K562 (cell line): ENCODE data around the gene ALG6. TPM values are rescaled to one million over a fixed set of nuclear protein-coding genes. Genes with fewer than 3 reads are reported as not detected.

Experiments
- ATAC-seq: fragments of 200-7000 bp; cut with Tn5 transposase; 3 replicates; pipeline ENCODE4 v1.9.1; 2020; ENCODE audit warnings: moderate library complexity
- BruUV-seq: library from RNA; stranded (reverse); fragments of 400-500 nt; replicated peaks from 2 replicates; lab custom pipeline; 2021; lab: Mats Ljungman, UMichigan
- CTCF ChIA-PET: fragments of 300-600 bp; formaldehyde crosslinking; extraction: SDS; loops from one replicate; lab custom pipeline; 2021; ENCODE audit warnings: low intra/inter-chr PET ratio; lab: Yijun Ruan, JAX
- POLR2A ChIA-PET: fragments of 300-600, 350-650 bp; sonication (Branson Sonifier 250); formaldehyde crosslinking; extraction: SDS; loops from one replicate; lab custom pipeline; 2021; ENCODE audit warnings: antibody characterized with exemption, inconsistent platforms; lab: Yijun Ruan, JAX
- DNase-seq, 4 experiments: peaks; one replicate each; pipeline versions ENCODE4 v3.0.0 to v3.0.0-alpha.2; 2011 to 2018; ENCODE audit warnings: low spot score in 3 of 4, mixed read lengths in 3 of 4; ENCODE audit errors: extremely low read depth in 1 of 4
- FAIRE-seq: peaks from 2 replicates; lab custom pipeline; 2011; peaks lifted over from hg19 to GRCh38; lab: Jason Lieb, UNC
- H2AFZ ChIP-seq: 2 replicates; pipeline ENCODE4 v1.6.0; 2011; ENCODE audit warnings: low read depth, low read length, control low read depth, inconsistent platforms
- H3K27ac ChIP-seq: fragments of 200-600 bp; 3 replicates; pipeline ENCODE4 v1.8.0; 2011; ENCODE audit warnings: low read depth, mild to moderate bottlenecking, control low read depth, inconsistent platforms, low read length, moderate library complexity, mixed read lengths; ENCODE audit errors: extremely low read depth
- H3K27me3 ChIP-seq, 2 experiments: fragments of 300-600 bp in 1 of 2; 2 replicates in 1 of 2; 3 replicates in 1 of 2; pipeline versions ENCODE4 v1.6.0 to v1.8.0; 2011; ENCODE audit warnings: inconsistent platforms in 2 of 2, low read length in 2 of 2, mild to moderate bottlenecking in 1 of 2, mixed read lengths in 1 of 2, moderate library complexity in 1 of 2; ENCODE audit not compliant: control insufficient read depth in 2 of 2, insufficient read depth in 2 of 2
- H3K36me3 ChIP-seq: fragments of 300-600 bp; 3 replicates; pipeline ENCODE4 v1.8.0; 2011; ENCODE audit warnings: mild to moderate bottlenecking, low read length, inconsistent platforms; ENCODE audit not compliant: control insufficient read depth, insufficient read depth
- H3K4me1 ChIP-seq, 2 experiments: fragments of 200-600 bp in 1 of 2; replicated peaks in 1 of 2; 2 replicates in 1 of 2; 3 replicates in 1 of 2; pipeline versions ENCODE4 v1.5.1 to v1.8.0; 2011; ENCODE audit warnings: inconsistent platforms in 2 of 2, low read length in 2 of 2, mild to moderate bottlenecking in 1 of 2, mixed read lengths in 1 of 2, moderate library complexity in 1 of 2; ENCODE audit not compliant: control insufficient read depth in 2 of 2, insufficient read depth in 2 of 2
- H3K4me2 ChIP-seq: 2 replicates; pipeline ENCODE4 v1.6.1; 2011; ENCODE audit warnings: low read length, control low read depth, inconsistent platforms, mixed read lengths; ENCODE audit not compliant: insufficient read depth
- H3K4me3 ChIP-seq: fragments of 200-600 bp; sonication (generic), shearing (Covaris generic); 2 replicates; pipeline ENCODE4 v1.5.1; 2016; ENCODE audit warnings: control low read depth, inconsistent platforms
- H3K79me2 ChIP-seq: fragments of 200-600 bp; 3 replicates; pipeline ENCODE4 v1.8.0; 2011; ENCODE audit warnings: low read length, inconsistent platforms; ENCODE audit not compliant: control insufficient read depth, insufficient read depth
- H3K9ac ChIP-seq, 2 experiments: 2 replicates each; pipeline versions ENCODE4 v1.6.0 to v1.6.1; 2011; ENCODE audit warnings: low read depth in 2 of 2, low read length in 2 of 2, control low read depth in 1 of 2, inconsistent platforms in 1 of 2, mild to moderate bottlenecking in 1 of 2, mixed read lengths in 1 of 2; ENCODE audit not compliant: insufficient read depth in 1 of 2
- H3K9me1 ChIP-seq: one replicate; pipeline ENCODE4 v1.6.0; 2011; ENCODE audit warnings: inconsistent platforms, mild to moderate bottlenecking, low read length, moderate library complexity; ENCODE audit not compliant: control insufficient read depth, insufficient read depth
- H3K9me3 ChIP-seq: replicated peaks from 2 replicates; pipeline ENCODE4 v1.5.1; 2011; ENCODE audit warnings: low read depth, low read length, inconsistent platforms; ENCODE audit not compliant: control insufficient read depth, insufficient read depth
- H4K20me1 ChIP-seq: replicated peaks from 2 replicates; pipeline ENCODE4 v1.6.1; 2011; ENCODE audit warnings: low read length, inconsistent platforms, mixed read lengths; ENCODE audit not compliant: control insufficient read depth, insufficient read depth
- MAFF ChIP-seq: IDR thresholded peaks from 2 replicates; pipeline ENCODE4 v1.6.1; 2012; ENCODE audit warnings: low read length, improper control_type of control experiment
- ZBTB33 ChIP-seq: sonication (generic); formaldehyde crosslinking; IDR thresholded peaks from 2 replicates; pipeline ENCODE4 v1.8.1; 2023; ENCODE audit warnings: mild to moderate bottlenecking, missing genetic modification reagents
- WGBS: fragments of 100-300 bp; shearing (Covaris generic); methylation state at CpG from one replicate; pipeline ENCODE4 v1.1.6; 2016; ENCODE audit warnings: low coverage, mixed read lengths; ENCODE audit not compliant: insufficient coverage; ENCODE audit errors: missing lambda C conversion rate; 5-methylcytosine and 5-hydroxymethylcytosine counted together
- in situ Hi-C: fragments of 300-500 bp; cut with MboI; formaldehyde crosslinking; loops from 4 replicates; pipeline ENCODE4 v1.15.0; 2018; ENCODE audit warnings: inconsistent platforms, mixed read lengths
- intact Hi-C: fragments of 100-400 bp; cut with micrococcal nuclease; formaldehyde crosslinking; loops from 2 replicates; pipeline ENCODE4 v1.14.2; 2022
- polyA plus RNA-seq, 8 experiments: library from polyadenylated mRNA; depleted of rRNA in 4 of 8; stranded (reverse) in 5 of 8; unstranded in 3 of 8; fragments of >200 nt; fragmentation: Nextera tagmentation in 2 of 8; fragmentation: Illumina TruSeq in 1 of 8; extraction: Ambion mirVana in 2 of 8; extraction: Trizol in 1 of 8; gene quantifications; 2 replicates each; pipeline versions ENCODE4 v1.2.1 to v1.2.3, GENCODE V29; 2011 to 2014; ENCODE audit warnings: inconsistent platforms in 1 of 8, missing spikeins in 1 of 8
- total RNA-seq, 7 experiments: library from RNA; depleted of rRNA in 6 of 7; stranded (reverse); fragments of >200 nt in 6 of 7; fragmentation: Illumina TruSeq in 2 of 7; extraction: Trizol in 2 of 7; gene quantifications; 2 replicates each; pipeline versions ENCODE4 v1.2.1 to v1.2.3, GENCODE V29; 2011 to 2021; ENCODE audit warnings: low replicate concordance in 1 of 7

Gene ALG6
- total and polyA plus RNA-seq, 9 of the 15 experiments (the other 6 are each of a cell fraction or from before 2014, with no cell fraction given) = 14.6 to 35.7 (median 23.3) TPM

GRCh38 chr1:63319046-63320021, 48.1 kb upstream of the ALG6 start:
- Histone ChIP-seq H2AFZ (no peak overlapping the region), H3K27me3 (peaks cover 0 to 9% of the 10 kb centered on the region in 2 experiments; a peak in 2 of 5 replicates), H4K20me1 (no peaks in the 10 kb centered on the region), H3K4me1 (peaks cover 4 to 41% of the 10 kb centered on the region in 2 experiments; a peak in 4 of 5 replicates), H3K27ac (no peak overlapping the region), H3K4me3 (no peak overlapping the region), H3K9me3 (no peaks in the 10 kb centered on the region), H3K4me2 (no peak overlapping the region), H3K79me2 (no peaks in the 10 kb centered on the region), H3K36me3 (no peaks in the 10 kb centered on the region), H3K9ac (no peak overlapping the region), H3K9me1 (no peaks in the 10 kb centered on the region)
- TF ChIP-seq ZBTB33 = peak; percentile 80
- no peak for TF ChIP-seq MAFF
- ChIA-PET CTCF (no interaction called here), POLR2A (interaction anchor here (1.0 kb wide), 1 partner anchor 10 kb away, joined by 3 read pairs; no protein-coding TSS in a partner anchor)
- in situ Hi-C loops = loop anchor here (5.0 kb wide), 1 partner anchor 123 kb away; no protein-coding TSS in a partner anchor
- ATAC-seq (no peak), DNase-seq (no peak), FAIRE-seq (no peak)
- BruUV-seq = no TSS peak
- WGBS = 83% methylated on average over 42 of the region's 60 CpGs
- intact Hi-C loops = loop anchor here (5.0 kb wide), 1 partner anchor 218 kb away; no protein-coding TSS in a partner anchor
